ENCODE results near the gene CABP1. TPM values are rescaled to one million over a fixed set of nuclear protein-coding genes. Genes with fewer than 3 reads are reported as not detected.

Gene CABP1
- total and polyA plus RNA-seq, 2 donors (not counting 1 experiment from before 2014, with no cell fraction given) = not detected

DNA sequence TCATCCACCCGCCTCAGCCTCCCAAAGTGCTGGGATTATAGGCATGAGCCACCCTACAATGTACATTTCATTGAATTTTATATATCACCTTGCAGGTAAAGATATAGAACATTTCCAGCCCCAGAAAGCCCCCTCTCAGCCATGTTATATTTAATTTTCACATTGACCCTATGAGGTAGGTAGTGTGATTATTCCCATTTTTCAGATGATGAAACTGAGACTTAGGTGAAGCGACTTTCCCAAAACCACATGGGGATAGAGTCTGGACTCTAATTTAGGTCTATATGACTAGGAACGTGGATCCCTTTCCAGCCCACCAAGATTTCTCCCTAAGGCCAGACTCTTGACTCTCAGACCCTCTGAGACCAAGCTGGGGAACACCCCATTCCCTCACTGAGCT lies 43.5 kb upstream of the CABP1 start:
- no peak overlapping the region for H2AFZ ChIP-seq (ENCODE audit: insufficient read depth, low read depth, low read length, poor library complexity, severe bottlenecking)
- H3K27me3 Mint-ChIP-seq = peaks cover 16% of the 10 kb centered on the region

GRCh38 chr12:120597861-120598260 lies 42.6 kb upstream of the CABP1 start:
- Mint-ChIP-seq H3K27me3 (peaks cover 18% of the 10 kb centered on the region), H3K27ac (no peak overlapping the region), H3K9me3 (ENCODE audit: insufficient read depth) (no peaks in the 10 kb centered on the region), H3K4me3 (no peak overlapping the region), H3K4me1 (no peaks in the 10 kb centered on the region)
- H3K9me3 ChIP-seq (ENCODE audit: control extremely low read depth in 1 of 3, control insufficient read depth in 2 of 3, insufficient read depth in 1 of 3, low read length in 2 of 3) = no peaks in the 10 kb centered on the region
- no peaks in the 10 kb centered on the region for H3K79me2 ChIP-seq (ENCODE audit: control insufficient read depth, insufficient read depth, low read length)
- peaks cover 0 to 13% (median 0%) of the 10 kb centered on the region in 4 experiments for H3K27me3 ChIP-seq (replicated peaks in 1 of 4; ENCODE audit: control extremely low read depth in 1 of 4, control insufficient read depth in 3 of 4, insufficient read depth in 4 of 4, low read length in 3 of 4)
- POLR2A ChIA-PET = no interaction called here
- intact Hi-C loops (cut with micrococcal nuclease) = no loop called here
- H3K36me3 ChIP-seq (replicated peaks in 1 of 2; ENCODE audit: control extremely low read depth in 1 of 2, control insufficient read depth in 1 of 2, extremely low read depth in 1 of 2, insufficient read depth in 2 of 2, low read length in 1 of 2) = no peaks in the 10 kb centered on the region
- TF ChIP-seq, protein P1, sequence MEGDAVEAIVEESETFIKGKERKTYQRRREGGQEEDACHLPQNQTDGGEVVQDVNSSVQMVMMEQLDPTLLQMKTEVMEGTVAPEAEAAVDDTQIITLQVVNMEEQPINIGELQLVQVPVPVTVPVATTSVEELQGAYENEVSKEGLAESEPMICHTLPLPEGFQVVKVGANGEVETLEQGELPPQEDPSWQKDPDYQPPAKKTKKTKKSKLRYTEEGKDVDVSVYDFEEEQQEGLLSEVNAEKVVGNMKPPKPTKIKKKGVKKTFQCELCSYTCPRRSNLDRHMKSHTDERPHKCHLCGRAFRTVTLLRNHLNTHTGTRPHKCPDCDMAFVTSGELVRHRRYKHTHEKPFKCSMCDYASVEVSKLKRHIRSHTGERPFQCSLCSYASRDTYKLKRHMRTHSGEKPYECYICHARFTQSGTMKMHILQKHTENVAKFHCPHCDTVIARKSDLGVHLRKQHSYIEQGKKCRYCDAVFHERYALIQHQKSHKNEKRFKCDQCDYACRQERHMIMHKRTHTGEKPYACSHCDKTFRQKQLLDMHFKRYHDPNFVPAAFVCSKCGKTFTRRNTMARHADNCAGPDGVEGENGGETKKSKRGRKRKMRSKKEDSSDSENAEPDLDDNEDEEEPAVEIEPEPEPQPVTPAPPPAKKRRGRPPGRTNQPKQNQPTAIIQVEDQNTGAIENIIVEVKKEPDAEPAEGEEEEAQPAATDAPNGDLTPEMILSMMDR (IDR thresholded peaks at IDR 0.05) = no peak
- no peak for TF ChIP-seq EZH2 (IDR thresholded peaks at IDR 0.05; ENCODE audit: borderline replicate concordance, insufficient read depth, low read depth, low read length, poor library complexity, severe bottlenecking)
- ATAC-seq (ENCODE audit: low read depth) = no peak
- H3K27ac ChIP-seq (ENCODE audit: low read length in 2 of 2) = no peak overlapping the region
- no peak for DNase-seq
- H3K4me3 ChIP-seq (ENCODE audit: control extremely low read depth in 1 of 5, extremely low read depth in 1 of 5, insufficient read depth in 1 of 5, low read depth in 2 of 5, low read length in 4 of 5) = no peak overlapping the region
- H4K20me1 ChIP-seq (ENCODE audit: control insufficient read depth, insufficient read depth, low read length, poor library complexity, severe bottlenecking) = no peaks in the 10 kb centered on the region
- no CpG with 5 or more reads among the region's 3 CpGs for WGBS (ENCODE audit: insufficient coverage)
- no peak overlapping the region for H3K4me2 ChIP-seq (replicated peaks; ENCODE audit: low read depth, low read length, poor library complexity, severe bottlenecking)
- H3K9ac ChIP-seq (ENCODE audit: low read length) = no peak overlapping the region
- H3K4me1 ChIP-seq (ENCODE audit: control insufficient read depth in 2 of 2, insufficient read depth in 2 of 2, low read length in 2 of 2) = no peaks in the 10 kb centered on the region
- no peak overlapping the region for H2AFZ ChIP-seq (ENCODE audit: insufficient read depth, low read depth, low read length, poor library complexity, severe bottlenecking)
- CTCF ChIA-PET = no interaction called here

More for the DNA sequence above, 43.5 kb upstream of the CABP1 start:
- WGBS (ENCODE audit: insufficient coverage) = 83% methylated on average over 1 of the region's 3 CpGs
- no peak for ATAC-seq (ENCODE audit: low read depth)
- ChIA-PET CTCF (no interaction called here), POLR2A (no interaction called here)
- Mint-ChIP-seq H3K4me1 (no peaks in the 10 kb centered on the region), H3K27ac (no peak overlapping the region), H3K4me3 (no peak overlapping the region), H3K9me3 (ENCODE audit: insufficient read depth) (no peaks in the 10 kb centered on the region)
- Histone ChIP-seq H3K4me2 (replicated peaks; ENCODE audit: low read depth, low read length, poor library complexity, severe bottlenecking) (no peak overlapping the region), H3K36me3 (replicated peaks in 1 of 2; ENCODE audit: control extremely low read depth in 1 of 2, control insufficient read depth in 1 of 2, extremely low read depth in 1 of 2, insufficient read depth in 2 of 2, low read length in 1 of 2) (no peaks in the 10 kb centered on the region), H3K9ac (ENCODE audit: low read length) (no peak overlapping the region), H3K79me2 (ENCODE audit: control insufficient read depth, insufficient read depth, low read length) (no peaks in the 10 kb centered on the region), H3K4me3 (ENCODE audit: control extremely low read depth in 1 of 5, extremely low read depth in 1 of 5, insufficient read depth in 1 of 5, low read depth in 2 of 5, low read length in 4 of 5) (no peak overlapping the region), H3K4me1 (ENCODE audit: control insufficient read depth in 2 of 2, insufficient read depth in 2 of 2, low read length in 2 of 2) (no peaks in the 10 kb centered on the region), H3K27me3 (replicated peaks in 1 of 4; ENCODE audit: control extremely low read depth in 1 of 4, control insufficient read depth in 3 of 4, insufficient read depth in 4 of 4, low read length in 3 of 4) (peaks cover 0 to 10% (median 0%) of the 10 kb centered on the region in 4 experiments), H3K27ac (ENCODE audit: low read length in 2 of 2) (no peak overlapping the region), H4K20me1 (ENCODE audit: control insufficient read depth, insufficient read depth, low read length, poor library complexity, severe bottlenecking) (no peaks in the 10 kb centered on the region), H3K9me3 (ENCODE audit: control extremely low read depth in 1 of 3, control insufficient read depth in 2 of 3, insufficient read depth in 1 of 3, low read length in 2 of 3) (no peaks in the 10 kb centered on the region)
- intact Hi-C loops (cut with micrococcal nuclease) = no loop called here
- no peak for DNase-seq
- TF ChIP-seq EZH2 (IDR thresholded peaks at IDR 0.05; ENCODE audit: borderline replicate concordance, insufficient read depth, low read depth, low read length, poor library complexity, severe bottlenecking) = no peak
- TF ChIP-seq, protein P1 (IDR thresholded peaks at IDR 0.05) = no peak

All from B cell (primary cell).